Retina (tissue), 1 donor: ENCODE measurements around the gene NXPE4.

Experiments used
- DNase-seq: peaks from one replicate; pipeline ENCODE4 v3.0.0-alpha.2; 2016

Gene NXPE4

DNA sequence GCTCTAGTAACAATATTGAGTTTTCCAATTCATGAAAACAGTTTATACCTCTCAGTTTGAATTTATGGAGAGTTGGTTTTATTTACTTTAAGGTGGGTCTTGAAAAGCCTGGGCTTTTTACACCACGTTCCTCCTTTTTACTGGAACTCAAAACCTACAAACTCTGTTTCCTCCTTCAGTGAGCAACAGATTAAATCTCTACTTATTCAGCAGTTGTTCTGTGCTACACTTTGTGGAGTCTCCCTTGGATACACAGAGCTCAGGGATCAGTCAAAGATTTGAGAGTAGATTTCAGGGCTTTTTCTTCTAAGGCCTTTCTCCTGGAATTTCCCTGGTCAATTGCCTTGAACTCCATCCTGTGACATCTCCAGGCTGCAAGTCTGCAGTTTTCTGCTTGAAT is 39.5 kb downstream of the NXPE4 start:
- DNase-seq, result no peak

DNA sequence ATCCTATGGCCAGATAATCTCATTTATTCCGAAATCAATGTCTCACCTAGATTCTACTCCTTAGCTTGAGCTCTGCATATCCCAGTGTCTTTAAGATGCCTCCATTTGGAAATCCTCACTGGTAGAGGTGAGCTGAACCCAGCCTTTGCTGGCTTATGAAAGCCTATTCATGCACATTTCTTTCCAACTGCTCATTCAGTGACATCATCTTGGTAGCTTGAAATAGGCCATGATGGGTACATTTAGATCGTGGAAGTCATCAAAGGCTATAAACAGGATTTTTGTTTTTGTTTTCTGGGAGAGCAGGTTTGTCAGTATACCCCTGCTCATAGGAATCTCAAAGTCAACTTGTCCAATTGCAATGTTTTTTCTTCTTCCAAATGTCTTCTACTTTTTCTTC is 41.9 kb downstream of the NXPE4 start:
- DNase-seq, result no peak

DNA sequence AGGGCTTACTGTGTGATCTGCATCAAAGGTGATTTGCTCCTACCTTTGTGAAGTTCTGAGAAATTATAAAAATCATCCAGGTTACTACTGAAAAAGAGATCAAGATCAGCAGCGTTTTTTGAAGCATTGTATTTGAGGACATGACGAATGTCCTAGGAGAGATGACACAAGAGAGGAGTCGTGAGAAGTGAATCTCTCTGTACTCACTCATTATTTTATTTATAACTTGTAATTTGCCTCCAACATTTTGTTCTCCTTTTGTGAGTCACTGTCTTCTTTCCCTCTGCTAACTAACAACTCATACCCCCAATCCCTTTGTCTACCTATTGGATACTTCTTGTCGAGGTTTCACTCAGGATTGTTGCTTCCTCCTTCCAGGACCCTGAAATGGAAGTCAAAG is 44.5 kb downstream of the NXPE4 start:
- DNase-seq, result no peak

DNA sequence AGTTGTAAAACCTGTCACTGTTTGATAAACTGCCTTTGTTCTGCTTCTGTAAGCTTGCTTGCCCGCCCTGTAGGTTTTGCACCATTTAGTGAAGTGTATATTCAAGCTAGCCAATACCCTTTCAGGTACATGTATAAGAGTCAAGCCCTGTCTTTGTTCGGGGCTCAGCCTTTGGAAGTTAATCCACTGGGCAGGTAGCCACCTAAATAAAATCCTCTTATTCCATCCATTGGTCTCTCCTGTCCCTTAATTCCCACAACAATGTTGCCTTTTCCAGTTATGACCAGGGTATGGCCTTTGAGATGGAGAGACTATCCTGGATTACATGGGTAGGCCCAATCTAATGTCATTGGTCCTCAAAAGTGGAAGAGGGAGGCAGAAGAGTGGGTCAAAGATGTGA is 69.9 kb downstream of the NXPE4 start:
- no peak for DNase-seq

DNA sequence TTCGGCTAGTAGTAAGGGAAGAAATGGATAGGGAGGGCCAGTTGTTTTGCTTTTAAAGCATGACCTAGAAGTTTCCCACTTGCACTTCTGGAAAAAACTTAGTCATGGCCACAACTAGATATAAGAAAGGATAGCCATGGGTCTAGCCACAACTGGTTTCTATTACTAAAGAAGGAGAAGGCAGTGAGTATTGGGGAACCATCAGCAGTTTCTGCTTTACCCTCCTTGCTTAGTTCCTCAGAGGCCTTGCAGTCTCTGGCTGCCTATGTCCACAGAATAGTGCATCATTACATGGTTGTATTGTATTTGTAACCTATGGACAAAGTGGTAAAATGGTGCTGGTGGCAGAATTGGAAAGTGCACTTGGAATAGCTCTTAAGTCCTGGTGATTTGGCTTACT is 71.5 kb downstream of the NXPE4 start:
- no peak for DNase-seq

DNA sequence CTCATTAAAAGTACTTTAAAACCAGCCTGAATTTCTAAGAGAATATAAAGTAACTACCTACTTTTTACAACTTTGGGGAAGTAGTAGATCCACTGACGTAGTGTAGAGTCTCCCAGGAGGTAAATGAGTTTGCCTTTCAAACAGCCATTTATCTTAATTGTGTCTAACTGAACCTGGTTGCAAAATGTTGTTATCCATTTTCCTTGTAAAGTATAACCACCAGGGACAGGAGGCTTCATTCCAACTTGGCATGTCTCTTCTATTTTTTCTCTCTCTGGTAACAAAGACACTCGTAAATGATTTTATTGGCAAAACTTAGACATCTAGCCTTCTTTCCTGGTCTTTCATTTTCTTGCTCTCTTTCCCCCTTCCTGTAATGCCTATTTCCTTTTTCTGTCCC is 72.8 kb downstream of the NXPE4 start:
- no peak for DNase-seq
